K562 (cell line): Measurements from ENCODE around the gene UBAP1L. TPM values are rescaled to one million over a fixed set of nuclear protein-coding genes. Genes with fewer than 3 reads are reported as not detected.

Source experiments
- ATAC-seq: fragments of 200-7000 bp; cut with Tn5 transposase; 3 replicates; pipeline ENCODE4 v1.9.1; 2020; ENCODE audit warnings: moderate library complexity
- BruUV-seq: library from RNA; stranded (reverse); fragments of 400-500 nt; replicated peaks from 2 replicates; lab custom pipeline; 2021; lab: Mats Ljungman, UMichigan
- CTCF ChIA-PET: fragments of 300-600 bp; formaldehyde crosslinking; extraction: SDS; loops from one replicate; lab custom pipeline; 2021; ENCODE audit warnings: low intra/inter-chr PET ratio; lab: Yijun Ruan, JAX
- POLR2A ChIA-PET: fragments of 300-600, 350-650 bp; sonication (Branson Sonifier 250); formaldehyde crosslinking; extraction: SDS; loops from one replicate; lab custom pipeline; 2021; ENCODE audit warnings: antibody characterized with exemption, inconsistent platforms; lab: Yijun Ruan, JAX
- DNase-seq, 4 experiments: peaks; one replicate each; pipeline versions ENCODE4 v3.0.0 to v3.0.0-alpha.2; 2011 to 2018; ENCODE audit warnings: low spot score in 3 of 4, mixed read lengths in 3 of 4; ENCODE audit errors: extremely low read depth in 1 of 4
- FAIRE-seq: peaks from 2 replicates; lab custom pipeline; 2011; peaks lifted over from hg19 to GRCh38; lab: Jason Lieb, UNC
- H2AFZ ChIP-seq: 2 replicates; pipeline ENCODE4 v1.6.0; 2011; ENCODE audit warnings: low read depth, low read length, control low read depth, inconsistent platforms
- H3K27ac ChIP-seq: fragments of 200-600 bp; 3 replicates; pipeline ENCODE4 v1.8.0; 2011; ENCODE audit warnings: low read depth, mild to moderate bottlenecking, control low read depth, inconsistent platforms, low read length, moderate library complexity, mixed read lengths; ENCODE audit errors: extremely low read depth
- H3K27me3 ChIP-seq, 2 experiments: fragments of 300-600 bp in 1 of 2; 2 replicates in 1 of 2; 3 replicates in 1 of 2; pipeline versions ENCODE4 v1.6.0 to v1.8.0; 2011; ENCODE audit warnings: inconsistent platforms in 2 of 2, low read length in 2 of 2, mild to moderate bottlenecking in 1 of 2, mixed read lengths in 1 of 2, moderate library complexity in 1 of 2; ENCODE audit not compliant: control insufficient read depth in 2 of 2, insufficient read depth in 2 of 2
- H3K36me3 ChIP-seq: fragments of 300-600 bp; 3 replicates; pipeline ENCODE4 v1.8.0; 2011; ENCODE audit warnings: mild to moderate bottlenecking, low read length, inconsistent platforms; ENCODE audit not compliant: control insufficient read depth, insufficient read depth
- H3K4me1 ChIP-seq, 2 experiments: fragments of 200-600 bp in 1 of 2; replicated peaks in 1 of 2; 2 replicates in 1 of 2; 3 replicates in 1 of 2; pipeline versions ENCODE4 v1.5.1 to v1.8.0; 2011; ENCODE audit warnings: inconsistent platforms in 2 of 2, low read length in 2 of 2, mild to moderate bottlenecking in 1 of 2, mixed read lengths in 1 of 2, moderate library complexity in 1 of 2; ENCODE audit not compliant: control insufficient read depth in 2 of 2, insufficient read depth in 2 of 2
- H3K4me2 ChIP-seq: 2 replicates; pipeline ENCODE4 v1.6.1; 2011; ENCODE audit warnings: low read length, control low read depth, inconsistent platforms, mixed read lengths; ENCODE audit not compliant: insufficient read depth
- H3K4me3 ChIP-seq: fragments of 200-600 bp; sonication (generic), shearing (Covaris generic); 2 replicates; pipeline ENCODE4 v1.5.1; 2016; ENCODE audit warnings: control low read depth, inconsistent platforms
- H3K79me2 ChIP-seq: fragments of 200-600 bp; 3 replicates; pipeline ENCODE4 v1.8.0; 2011; ENCODE audit warnings: low read length, inconsistent platforms; ENCODE audit not compliant: control insufficient read depth, insufficient read depth
- H3K9ac ChIP-seq, 2 experiments: 2 replicates each; pipeline versions ENCODE4 v1.6.0 to v1.6.1; 2011; ENCODE audit warnings: low read depth in 2 of 2, low read length in 2 of 2, control low read depth in 1 of 2, inconsistent platforms in 1 of 2, mild to moderate bottlenecking in 1 of 2, mixed read lengths in 1 of 2; ENCODE audit not compliant: insufficient read depth in 1 of 2
- H3K9me1 ChIP-seq: one replicate; pipeline ENCODE4 v1.6.0; 2011; ENCODE audit warnings: inconsistent platforms, mild to moderate bottlenecking, low read length, moderate library complexity; ENCODE audit not compliant: control insufficient read depth, insufficient read depth
- H3K9me3 ChIP-seq: replicated peaks from 2 replicates; pipeline ENCODE4 v1.5.1; 2011; ENCODE audit warnings: low read depth, low read length, inconsistent platforms; ENCODE audit not compliant: control insufficient read depth, insufficient read depth
- H4K20me1 ChIP-seq: replicated peaks from 2 replicates; pipeline ENCODE4 v1.6.1; 2011; ENCODE audit warnings: low read length, inconsistent platforms, mixed read lengths; ENCODE audit not compliant: control insufficient read depth, insufficient read depth
- ATF1 ChIP-seq, 2 experiments: fragments of 450-650 bp in 1 of 2; IDR thresholded peaks; 2 replicates each; pipeline ENCODE4 v1.6.1; 2016; ENCODE audit warnings: missing compliant biosample characterization in 1 of 2, missing genetic modification characterization in 1 of 2
- BRD9 ChIP-seq: fragments of 450-650 bp; IDR thresholded peaks from 2 replicates; pipeline ENCODE4 v1.6.1; 2018; ENCODE audit warnings: low read depth; ENCODE audit not compliant: partially characterized antibody
- CHD4 ChIP-seq: fragments of 200-600 bp; sonication (generic); IDR thresholded peaks from 3 replicates; pipeline ENCODE4 v1.6.1; 2012; ENCODE audit warnings: low read depth, mild to moderate bottlenecking, mixed read lengths, low read length, inconsistent platforms; ENCODE audit not compliant: insufficient read depth, insufficient replicate concordance, poor library complexity, severe bottlenecking
- FOXA1 ChIP-seq: fragments of 450-650 bp; IDR thresholded peaks from 2 replicates; pipeline ENCODE4 v1.6.1; 2016; ENCODE audit warnings: mild to moderate bottlenecking, borderline replicate concordance
- HSF4 ChIP-seq: fragments of 250-450 bp; sonication (Bioruptor Pico); IDR thresholded peaks from 2 replicates; pipeline ENCODE4 v2.1.2; 2022; ENCODE audit warnings: mild to moderate bottlenecking, moderate library complexity, borderline replicate concordance
- KDM4B ChIP-seq, 2 experiments: fragments of 450-650 bp in 1 of 2; sonication (generic) in 1 of 2; IDR thresholded peaks; 2 replicates each; pipeline ENCODE4 v1.6.1; 2016 to 2017; ENCODE audit warnings: borderline replicate concordance in 2 of 2, antibody characterized with exemption in 1 of 2, low read depth in 1 of 2, mild to moderate bottlenecking in 1 of 2
- KLF6 ChIP-seq: fragments of 250-450 bp; sonication (Bioruptor Pico); IDR thresholded peaks from 2 replicates; pipeline ENCODE4 v1.4.0; 2020; ENCODE audit warnings: mild to moderate bottlenecking, moderate library complexity, borderline replicate concordance
- MTA1 ChIP-seq: fragments of 450-650 bp; IDR thresholded peaks from 2 replicates; pipeline ENCODE4 v1.6.1; 2017; ENCODE audit warnings: borderline replicate concordance
- NEUROD1 ChIP-seq: fragments of 150-350 bp; IDR thresholded peaks from 2 replicates; pipeline ENCODE4 v1.6.1; 2014; ENCODE audit warnings: borderline replicate concordance, low read length, low read depth; ENCODE audit not compliant: partially characterized antibody
- NFATC3 ChIP-seq: fragments of 450-650 bp; IDR thresholded peaks from 2 replicates; pipeline ENCODE4 v1.6.1; 2017; ENCODE audit warnings: mild to moderate bottlenecking
- PHB2 ChIP-seq: fragments of 450-650 bp; IDR thresholded peaks from 2 replicates; pipeline ENCODE4 v1.6.1; 2017; ENCODE audit warnings: low read depth
- SMAD4 ChIP-seq: fragments of 250-450 bp; sonication (Bioruptor Pico); conservative IDR thresholded peaks from 2 replicates; pipeline ENCODE4 v1.8.0; 2021; ENCODE audit warnings: inconsistent platforms, mild to moderate bottlenecking, moderate library complexity
- SRSF9 ChIP-seq: fragments of 200-400 bp; formaldehyde crosslinking; IDR thresholded peaks from 2 replicates; pipeline ENCODE4 v1.6.1; 2017; ENCODE audit warnings: low read depth, low read length, borderline replicate concordance
- ZBTB12 ChIP-seq: fragments of 250-450 bp; sonication (Bioruptor Pico); IDR thresholded peaks from 2 replicates; pipeline ENCODE4 v1.4.0; 2020
- ZNF347 ChIP-seq: fragments of 450-650 bp; formaldehyde crosslinking; IDR thresholded peaks from 2 replicates; pipeline ENCODE4 v1.4.0; 2020; ENCODE audit warnings: low read depth, mild to moderate bottlenecking, moderate library complexity
- ZNF507 ChIP-seq: conservative IDR thresholded peaks from 2 replicates; pipeline ENCODE4 v1.6.1; 2017; ENCODE audit warnings: missing genetic modification characterization, missing compliant biosample characterization
- ZNF764 ChIP-seq: fragments of 250-450 bp; sonication (Bioruptor Pico); IDR thresholded peaks from 2 replicates; pipeline ENCODE4 v1.4.0; 2020; ENCODE audit warnings: low read depth, mild to moderate bottlenecking, moderate library complexity
- WGBS: fragments of 100-300 bp; shearing (Covaris generic); methylation state at CpG from one replicate; pipeline ENCODE4 v1.1.6; 2016; ENCODE audit warnings: low coverage, mixed read lengths; ENCODE audit not compliant: insufficient coverage; ENCODE audit errors: missing lambda C conversion rate; 5-methylcytosine and 5-hydroxymethylcytosine counted together
- in situ Hi-C: fragments of 300-500 bp; cut with MboI; formaldehyde crosslinking; loops from 4 replicates; pipeline ENCODE4 v1.15.0; 2018; ENCODE audit warnings: inconsistent platforms, mixed read lengths
- intact Hi-C: fragments of 100-400 bp; cut with micrococcal nuclease; formaldehyde crosslinking; loops from 2 replicates; pipeline ENCODE4 v1.14.2; 2022
- polyA plus RNA-seq, 8 experiments: library from polyadenylated mRNA; depleted of rRNA in 4 of 8; stranded (reverse) in 5 of 8; unstranded in 3 of 8; fragments of >200 nt; fragmentation: Nextera tagmentation in 2 of 8; fragmentation: Illumina TruSeq in 1 of 8; extraction: Ambion mirVana in 2 of 8; extraction: Trizol in 1 of 8; gene quantifications; 2 replicates each; pipeline versions ENCODE4 v1.2.1 to v1.2.3, GENCODE V29; 2011 to 2014; ENCODE audit warnings: inconsistent platforms in 1 of 8, missing spikeins in 1 of 8
- total RNA-seq, 7 experiments: library from RNA; depleted of rRNA in 6 of 7; stranded (reverse); fragments of >200 nt in 6 of 7; fragmentation: Illumina TruSeq in 2 of 7; extraction: Trizol in 2 of 7; gene quantifications; 2 replicates each; pipeline versions ENCODE4 v1.2.1 to v1.2.3, GENCODE V29; 2011 to 2021; ENCODE audit warnings: low replicate concordance in 1 of 7
- TF ChIP-seq, protein P1 (sequence below), 2 experiments: IDR thresholded peaks; 2 replicates each; pipeline ENCODE4 v1.6.1; 2011; ENCODE audit warnings: borderline replicate concordance in 1 of 2, control low read depth in 1 of 2, low read depth in 1 of 2, low read length in 1 of 2, mild to moderate bottlenecking in 1 of 2, mixed read lengths in 1 of 2, moderate library complexity in 1 of 2; ENCODE audit not compliant: insufficient read depth in 1 of 2, insufficient read length in 1 of 2, poor library complexity in 1 of 2, severe bottlenecking in 1 of 2; ENCODE audit errors: extremely low read depth in 1 of 2

Gene UBAP1L
- total and polyA plus RNA-seq, 9 of the 15 experiments (the other 6 are each of a cell fraction or from before 2014, with no cell fraction given), result 0.16 to 0.71 (median 0.41) TPM; not detected in 2

DNA sequence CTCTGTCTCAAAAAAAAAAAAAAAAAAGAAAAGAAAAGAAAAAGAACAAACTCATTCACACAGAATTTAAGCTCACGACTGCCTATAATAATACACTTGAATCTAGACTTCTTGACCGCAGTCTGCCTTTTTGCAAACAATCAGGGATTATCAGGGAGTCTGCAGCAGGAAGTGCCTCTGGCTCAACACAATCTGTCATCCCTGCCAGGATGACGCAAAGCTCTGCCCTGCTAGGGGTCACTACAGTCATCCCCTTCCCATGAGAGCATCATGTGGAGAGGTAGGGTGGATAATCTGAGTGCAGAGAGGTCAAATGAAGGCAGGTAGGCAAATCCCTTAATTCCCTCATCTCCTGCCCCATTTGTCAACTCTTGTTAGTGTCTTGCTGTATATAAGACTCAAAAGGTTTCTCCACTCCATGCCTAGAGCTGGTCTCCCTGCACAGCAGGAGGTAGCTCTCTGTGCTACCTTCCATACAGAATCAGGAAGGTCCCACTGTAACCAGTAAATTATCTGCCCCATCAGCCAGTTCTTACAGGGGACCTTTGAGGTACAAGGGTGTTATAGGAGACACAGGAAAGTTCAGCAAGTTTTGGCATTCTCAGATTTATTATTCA is 4.2 kb downstream of the UBAP1L start (continued):
- TF ChIP-seq ATF1 (CRISPR knock-in tag; IDR thresholded peaks at IDR 0.05) (no peak), ATF1 (tag; IDR thresholded peaks at IDR 0.05) (peak; percentile 35; the same call in 1 of the 2 replicates), BRD9 (no peak)

DNA sequence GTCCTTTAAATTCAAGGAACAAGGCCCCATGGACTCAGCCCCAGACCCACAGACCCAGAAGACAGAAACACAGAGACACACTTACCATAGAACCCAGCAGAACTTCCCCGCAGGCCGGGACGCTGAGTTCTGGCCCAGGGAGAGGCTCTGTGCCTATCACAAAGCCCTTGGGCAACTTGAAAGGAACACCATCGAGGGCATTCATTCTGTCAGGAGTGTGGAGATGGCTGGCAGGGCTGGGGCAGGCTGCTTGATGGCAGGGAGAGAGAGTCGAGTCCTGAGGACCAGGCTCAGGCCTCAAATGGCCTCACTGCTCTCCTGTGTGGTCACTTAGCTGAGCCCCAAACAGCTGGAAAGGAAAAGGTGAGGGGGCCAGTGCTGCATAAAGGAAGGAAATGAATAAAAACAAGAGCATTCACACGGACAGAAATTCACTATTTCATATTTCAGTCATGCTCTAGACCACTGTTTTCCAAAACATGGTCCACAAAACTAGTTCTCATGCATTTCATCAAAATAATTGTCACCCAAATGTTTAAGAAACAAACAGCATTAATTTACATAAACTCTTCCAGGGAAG is 8.9 kb downstream of the UBAP1L start:
- Histone ChIP-seq H3K27me3 (no peaks in the 10 kb centered on the region), H4K20me1 (no peaks in the 10 kb centered on the region), H3K4me2 (no peak overlapping the region), H3K9me1 (peaks cover 3% of the 10 kb centered on the region), H3K4me1 (peaks cover 0 to 4% of the 10 kb centered on the region in 2 experiments; a peak in 1 of 5 replicates), H3K9ac (peak overlapping the region in 1 of 2 experiments; percentile 74; a peak in 1 of 4 replicates), H3K4me3 (no peak overlapping the region), H3K79me2 (no peaks in the 10 kb centered on the region), H3K27ac (no peak overlapping the region), H2AFZ (no peak overlapping the region), H3K36me3 (peaks cover 11% of the 10 kb centered on the region; the same call in 1 of the 3 replicates), H3K9me3 (no peaks in the 10 kb centered on the region)
- FAIRE-seq, result no peak
- DNase-seq, result no peak
- 67% methylated on average over 6 of the region's 6 CpGs for WGBS
- ATAC-seq, result no peak
- POLR2A ChIA-PET, result interaction anchor here (0.6 kb wide), 1 partner anchor 173 kb away, joined by 3 read pairs; no protein-coding TSS in a partner anchor
- no TSS peak for BruUV-seq
- CTCF ChIA-PET, result no interaction called here
- intact Hi-C loops, result no loop called here
- in situ Hi-C loops, result no loop called here
- TF ChIP-seq SRSF9 (no peak), PHB2 (no peak), ZNF507 (tag) (no peak), KLF6 (CRISPR knock-in tag) (no peak), ZNF347 (CRISPR knock-in tag) (no peak), ZBTB12 (no peak), SMAD4 (CRISPR knock-in tag) (no peak), NEUROD1 (no peak), HSF4 (CRISPR knock-in tag) (no peak), CHD4 (no peak), NFATC3 (no peak), KDM4B (IDR thresholded peaks at IDR 0.05; ENCODE audit: borderline replicate concordance in 2 of 2, low read depth in 1 of 2) (no peak), ZNF764 (CRISPR knock-in tag) (no peak), MTA1 (no peak), FOXA1 (no peak)
- TF ChIP-seq, protein P1, sequence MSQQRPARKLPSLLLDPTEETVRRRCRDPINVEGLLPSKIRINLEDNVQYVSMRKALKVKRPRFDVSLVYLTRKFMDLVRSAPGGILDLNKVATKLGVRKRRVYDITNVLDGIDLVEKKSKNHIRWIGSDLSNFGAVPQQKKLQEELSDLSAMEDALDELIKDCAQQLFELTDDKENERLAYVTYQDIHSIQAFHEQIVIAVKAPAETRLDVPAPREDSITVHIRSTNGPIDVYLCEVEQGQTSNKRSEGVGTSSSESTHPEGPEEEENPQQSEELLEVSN (IDR thresholded peaks at IDR 0.05; ENCODE audit: borderline replicate concordance in 1 of 2, extremely low read depth in 1 of 2, insufficient read depth in 1 of 2, insufficient read length in 1 of 2, low read depth in 1 of 2, low read length in 1 of 2, poor library complexity in 1 of 2, severe bottlenecking in 1 of 2), result no peak
